H7 (cell line): ENCODE results near the gene BARHL2. TPM values are rescaled to one million over a fixed set of nuclear protein-coding genes. Genes with fewer than 3 reads are reported as not detected.

Source experiments
- DNase-seq: peaks from one replicate; pipeline ENCODE4 v3.0.0; 2012
- H3K27me3 ChIP-seq: 2 replicates; pipeline ENCODE4 v1.6.0; 2011; ENCODE audit warnings: mild to moderate bottlenecking, low read length; ENCODE audit not compliant: control insufficient read depth, insufficient read depth
- H3K36me3 ChIP-seq: replicated peaks from 2 replicates; pipeline ENCODE4 v1.5.1; 2011; ENCODE audit warnings: low read length; ENCODE audit not compliant: control insufficient read depth, insufficient read depth
- H3K4me3 ChIP-seq: 2 replicates; pipeline ENCODE4 v1.5.1; 2011; ENCODE audit warnings: low read depth, mild to moderate bottlenecking, control low read depth, low read length, moderate library complexity; ENCODE audit not compliant: insufficient read depth
- total RNA-seq: library from RNA; depleted of rRNA; stranded (reverse); fragments of >200 nt; shearing (Covaris generic); gene quantifications from 2 replicates; pipeline ENCODE4 v1.2.3, GENCODE V29; 2014

Gene BARHL2
- total RNA-seq, 1 experiment from 2014 or later: not detected

- Histone ChIP-seq H3K36me3 (no peaks in the 10 kb centered on the region), H3K27me3 (peaks cover 99% of the 10 kb centered on the region), H3K4me3 (no peak overlapping the region)
- no peak for DNase-seq
These were observed 7.6 kb downstream of the BARHL2 start for GRCh38 chr1:90709535-90709934.

DNA sequence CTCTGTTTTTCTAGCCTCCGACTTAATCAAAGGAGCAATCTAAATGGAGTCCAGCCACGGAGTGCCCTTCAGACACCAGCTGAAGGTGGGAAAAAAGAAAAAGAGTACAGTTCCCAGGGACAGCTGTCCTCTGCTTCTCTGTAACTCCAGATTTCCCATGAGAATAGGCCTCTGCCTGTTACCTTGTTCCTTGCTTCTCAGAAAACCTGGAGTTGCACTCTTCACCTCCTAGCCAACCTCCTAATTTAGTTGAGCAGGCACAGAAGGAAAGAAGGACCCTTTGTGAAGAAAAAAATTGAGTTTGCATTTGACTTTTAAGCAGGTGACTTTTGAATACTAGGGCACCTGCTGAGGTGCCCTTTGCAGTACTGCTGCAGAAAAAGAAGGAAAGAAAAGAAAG, 8.3 kb downstream of the BARHL2 start:
- no peak for DNase-seq
- Histone ChIP-seq H3K4me3 (no peak overlapping the region), H3K27me3 (peaks cover 98% of the 10 kb centered on the region), H3K36me3 (no peaks in the 10 kb centered on the region)

DNA sequence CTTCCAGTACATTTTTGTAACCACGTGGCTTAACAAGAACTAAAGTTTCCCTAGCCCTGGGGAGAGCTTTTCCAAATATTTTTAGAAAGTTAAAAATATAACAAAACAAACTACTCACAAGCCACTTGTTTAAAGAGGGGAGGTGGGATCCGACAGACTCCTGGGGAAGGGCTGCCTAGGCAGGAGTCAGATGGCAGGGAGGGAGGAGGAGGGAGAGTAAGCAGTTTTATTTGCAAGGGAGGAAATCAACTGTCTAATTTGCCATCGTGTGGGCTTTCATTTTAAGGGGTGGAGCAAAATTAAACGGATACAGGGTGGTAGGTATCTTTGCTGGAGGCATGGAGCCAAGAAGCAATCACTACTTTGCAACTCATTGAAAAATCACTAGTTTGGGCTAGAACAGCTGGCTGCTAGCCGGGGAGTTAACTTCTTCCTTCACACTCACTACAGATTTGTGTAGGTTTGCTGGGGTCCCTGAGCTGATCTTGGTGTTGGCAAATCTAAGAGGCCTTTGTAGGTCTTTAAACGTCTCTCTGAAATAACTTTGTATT, 8.8 kb downstream of the BARHL2 start:
- no peak for DNase-seq
- Histone ChIP-seq H3K27me3 (peaks cover 95% of the 10 kb centered on the region), H3K36me3 (no peaks in the 10 kb centered on the region), H3K4me3 (no peak overlapping the region)

DNA sequence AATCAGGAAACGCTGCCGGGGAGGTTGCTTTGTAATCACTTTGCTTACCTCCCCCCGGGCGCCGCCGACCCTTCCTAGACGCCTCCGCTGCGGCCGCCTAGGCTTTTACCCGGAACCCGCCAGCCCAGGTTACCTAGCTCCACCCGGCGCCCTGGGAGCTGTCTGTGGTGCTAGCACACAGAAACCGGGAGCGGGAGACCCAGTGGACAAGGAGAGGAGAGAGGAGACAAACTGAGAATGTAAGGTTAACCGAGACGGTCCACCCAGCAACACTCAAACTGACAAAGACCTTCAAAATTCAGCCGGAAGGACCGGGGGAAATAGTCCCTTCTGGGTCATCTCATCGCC, 9.8 kb downstream of the BARHL2 start:
- peaks cover 85% of the 10 kb centered on the region for H3K27me3 ChIP-seq
- H3K4me3 ChIP-seq: no peak overlapping the region; the same call in 1 of the 2 replicates
- H3K36me3 ChIP-seq: no peaks in the 10 kb centered on the region
- DNase-seq: peak; percentile 86

GRCh38 chr1:90706437-90707362, 10.4 kb downstream of the BARHL2 start:
- DNase-seq: peak; percentile 81
- Histone ChIP-seq H3K36me3 (no peaks in the 10 kb centered on the region), H3K27me3 (peaks cover 79% of the 10 kb centered on the region), H3K4me3 (peak overlapping the region; percentile 38)

DNA sequence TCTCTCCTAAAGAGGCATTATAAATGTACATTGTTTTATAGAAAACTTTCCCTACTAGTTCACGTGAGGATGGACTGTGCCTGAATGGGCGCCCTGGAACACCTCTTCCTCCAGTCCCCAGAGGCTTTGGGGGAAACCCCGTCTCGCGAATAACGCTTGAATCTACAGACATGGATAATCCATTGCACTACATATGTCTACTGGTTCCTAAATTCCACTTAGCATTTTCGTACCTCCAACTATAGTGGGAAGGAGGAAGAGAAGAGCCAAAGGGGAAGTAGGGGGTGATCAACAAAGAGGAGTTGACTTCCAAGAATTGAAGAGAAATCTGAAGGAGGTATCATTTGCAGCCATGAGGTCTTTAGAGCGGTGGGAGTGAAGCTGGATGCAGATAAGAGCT, 11.1 kb downstream of the BARHL2 start:
- Histone ChIP-seq H3K27me3 (peaks cover 71% of the 10 kb centered on the region), H3K36me3 (no peaks in the 10 kb centered on the region), H3K4me3 (peak overlapping the region; percentile 38)
- peak; percentile 24 for DNase-seq

- peak; percentile 82 for DNase-seq
- Histone ChIP-seq H3K4me3 (no peak overlapping the region), H3K27me3 (peaks cover 60% of the 10 kb centered on the region), H3K36me3 (no peaks in the 10 kb centered on the region)
These were observed 12.3 kb downstream of the BARHL2 start for GRCh38 chr1:90704817-90705216.

- no peak for DNase-seq
- Histone ChIP-seq H3K27me3 (no peaks in the 10 kb centered on the region), H3K36me3 (no peaks in the 10 kb centered on the region), H3K4me3 (no peak overlapping the region)
These were observed 22.3 kb downstream of the BARHL2 start for GRCh38 chr1:90694846-90695245.

GRCh38 chr1:90687747-90688146, 29.4 kb downstream of the BARHL2 start:
- no peak for DNase-seq
- Histone ChIP-seq H3K36me3 (no peaks in the 10 kb centered on the region), H3K27me3 (no peaks in the 10 kb centered on the region), H3K4me3 (no peak overlapping the region)

- Histone ChIP-seq H3K36me3 (no peaks in the 10 kb centered on the region), H3K4me3 (no peak overlapping the region), H3K27me3 (no peaks in the 10 kb centered on the region)
- DNase-seq: no peak
These were observed 41.8 kb downstream of the BARHL2 start for GRCh38 chr1:90675161-90675847.

DNA sequence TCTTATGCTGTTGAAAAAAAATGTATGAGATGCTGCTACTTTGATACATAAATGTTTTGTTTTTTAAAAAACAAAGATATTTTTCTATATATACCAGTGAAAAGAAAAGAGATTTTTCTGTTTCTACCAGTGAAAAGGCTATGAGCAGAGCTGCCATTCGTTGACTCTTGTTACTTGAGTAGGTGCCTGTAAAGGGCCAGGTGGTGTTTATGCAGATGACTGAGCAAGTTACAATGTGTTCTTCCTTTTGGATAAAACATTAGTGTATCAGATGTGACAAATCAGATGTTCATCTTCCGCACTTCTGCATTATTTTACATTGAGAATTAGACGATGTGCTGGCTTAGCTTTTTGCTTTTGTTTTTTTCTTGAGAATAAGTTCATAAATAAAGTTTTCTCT, 45.4 kb downstream of the BARHL2 start:
- H3K36me3 ChIP-seq: no peaks in the 10 kb centered on the region
- H3K4me3 ChIP-seq: no peak overlapping the region
- no peak for DNase-seq
- no peaks in the 10 kb centered on the region for H3K27me3 ChIP-seq

DNA sequence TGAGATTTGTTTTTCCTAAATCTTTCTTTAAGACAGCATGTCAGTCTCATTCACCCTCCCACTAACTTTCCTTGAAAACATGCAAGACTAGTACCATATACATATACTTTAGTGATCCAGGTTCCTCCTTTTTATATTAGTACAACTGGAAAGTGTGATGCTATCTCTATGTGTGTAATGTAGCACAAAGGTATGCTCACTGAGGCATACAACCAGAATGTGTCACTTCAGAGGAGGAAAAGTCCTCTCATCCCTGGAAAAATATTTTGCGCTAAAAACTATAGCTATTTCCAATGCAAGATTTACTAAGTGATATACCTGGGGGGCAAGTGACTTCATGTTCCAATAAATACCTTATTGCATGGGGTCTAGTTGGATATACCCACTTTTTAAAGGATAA, 45.9 kb downstream of the BARHL2 start:
- Histone ChIP-seq H3K36me3 (no peaks in the 10 kb centered on the region), H3K27me3 (no peaks in the 10 kb centered on the region), H3K4me3 (no peak overlapping the region)
- DNase-seq: no peak
